NCI-H1436 (cell line): Measurements from ENCODE around the gene CDK14.

Experiments used
- DNase-seq: peaks from one replicate; lab custom pipeline; 2025; lab: John Stamatoyannopoulos, UW

The CDK14 gene

GRCh38 chr7:90595801-90596670, at the start of gene CDK14:
Gene CDK14, plus strand, starts transcription at chr7:90596321. Its CDS starts 307 bp downstream, at chr7:90596628.
- DNase-seq, result peak; percentile 56

DNA sequence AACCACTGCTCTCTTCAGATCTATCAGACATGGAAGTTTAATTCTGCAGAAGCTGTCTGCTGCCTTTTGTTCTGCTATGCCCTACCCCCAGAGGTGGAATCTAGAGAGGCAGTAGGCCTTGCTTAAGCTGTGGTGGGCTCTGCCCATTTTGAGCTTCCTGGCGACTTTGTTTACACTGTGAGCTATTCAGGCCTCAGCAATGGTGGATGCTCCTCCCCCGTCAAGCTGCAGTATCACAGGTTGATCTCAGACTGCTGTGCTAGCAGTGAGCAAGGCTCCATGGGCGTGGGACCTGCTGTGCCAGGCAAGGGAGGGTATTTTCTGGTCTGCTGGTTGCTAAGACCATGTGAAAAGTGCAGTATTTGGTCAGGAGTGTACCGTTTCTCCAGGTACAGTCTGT, 45.1 kb upstream of the CDK14 start:
- no peak for DNase-seq

DNA sequence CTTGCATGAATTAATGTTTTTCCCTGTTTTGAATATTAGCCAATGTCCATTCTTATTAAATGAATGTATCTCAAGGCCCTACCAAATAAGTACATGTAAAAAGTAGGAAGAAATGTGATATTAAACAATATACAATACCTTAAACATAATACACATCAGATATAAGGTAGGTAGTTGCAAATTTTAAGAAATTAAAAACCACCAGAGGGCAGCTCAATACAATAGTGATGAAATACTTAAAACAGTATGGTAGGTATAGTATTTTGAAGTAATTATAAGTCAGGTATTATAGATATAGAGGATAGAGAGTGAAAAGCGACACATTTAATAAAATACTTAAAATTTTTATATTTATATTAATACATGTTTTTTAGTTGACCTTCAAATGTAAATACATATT, 43.6 kb upstream of the CDK14 start:
- DNase-seq, result no peak

- DNase-seq, result no peak
Measured at GRCh38 chr7:90560730-90561129, 35.4 kb upstream of the CDK14 start.

DNA sequence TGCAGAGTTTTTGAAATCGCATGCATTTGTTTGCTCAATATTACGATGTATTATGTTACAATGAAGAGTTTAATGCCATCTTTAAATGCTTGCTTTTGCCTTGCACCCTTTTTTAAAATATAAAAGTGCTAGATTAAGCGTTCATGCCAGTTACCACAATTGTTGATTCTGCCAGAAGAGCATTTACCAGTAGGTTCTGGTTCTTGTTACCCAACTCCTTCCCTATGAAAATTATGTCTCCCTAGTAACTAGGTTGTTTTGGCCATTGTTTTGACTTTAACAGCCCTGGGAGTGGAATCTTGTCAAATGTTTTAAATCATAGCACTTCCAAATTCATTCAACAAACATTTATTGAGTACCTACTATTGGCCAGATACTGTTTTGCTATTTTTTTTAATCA, 32.8 kb upstream of the CDK14 start:
- peak; percentile 34 for DNase-seq

GRCh38 chr7:90564455-90564854, 31.7 kb upstream of the CDK14 start:
- DNase-seq, result no peak

GRCh38 chr7:90568213-90568612, 27.9 kb upstream of the CDK14 start:
- DNase-seq, result no peak

DNA sequence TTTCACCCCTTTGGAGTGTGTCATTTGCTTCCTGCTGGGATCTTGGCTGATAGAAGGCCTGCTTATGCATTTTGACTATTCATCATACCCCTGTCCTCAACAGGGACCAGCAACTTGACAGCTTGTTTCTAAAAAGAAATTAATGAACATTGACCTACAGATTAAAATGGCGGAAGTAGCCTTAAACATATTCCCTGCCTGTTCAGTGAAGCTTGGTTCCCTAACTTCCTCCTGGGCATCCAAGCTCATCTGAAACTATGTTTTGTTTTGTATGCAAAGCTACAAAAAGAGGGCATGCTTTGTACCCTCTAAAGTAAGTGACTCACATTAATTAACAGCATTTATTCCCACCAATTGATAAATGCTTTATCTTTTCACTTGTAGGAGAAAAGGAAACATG, 26.8 kb upstream of the CDK14 start:
- DNase-seq, result no peak

GRCh38 chr7:90570373-90570959, 25.7 kb upstream of the CDK14 start:
- no peak for DNase-seq

DNA sequence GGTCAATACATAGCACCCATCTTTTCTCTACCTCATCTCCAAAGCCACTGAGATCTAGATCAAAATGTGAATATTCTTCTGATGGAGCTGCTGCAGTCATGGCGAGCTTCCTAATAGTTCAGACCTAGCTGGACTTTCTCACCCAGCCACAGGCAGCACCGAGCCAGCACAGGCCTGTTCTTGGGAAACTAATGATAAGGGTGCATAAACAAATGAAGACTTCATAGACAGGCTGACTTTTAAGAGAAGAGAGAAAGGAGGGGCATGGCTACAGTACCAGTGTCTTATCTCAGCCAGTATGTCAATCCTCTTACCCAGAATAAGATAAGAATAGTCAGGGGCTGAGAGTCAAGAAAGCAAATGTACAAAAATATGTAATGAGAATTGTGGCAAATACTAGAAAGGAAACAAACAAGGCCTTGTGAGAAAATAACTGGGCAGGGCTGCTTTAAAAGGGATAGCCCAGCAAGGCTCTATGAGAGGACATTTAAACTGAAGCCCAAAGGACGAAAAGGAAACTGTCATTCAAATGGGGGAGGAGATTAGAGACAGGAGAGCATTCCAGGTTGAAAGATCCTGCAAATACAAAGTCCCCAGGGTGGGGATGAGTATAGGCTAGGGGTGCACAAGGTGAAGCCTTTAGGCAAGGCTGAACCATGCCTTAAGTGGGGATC, 21.8 kb upstream of the CDK14 start:
- no peak for DNase-seq

GRCh38 chr7:90574820-90575187, 21.3 kb upstream of the CDK14 start:
- DNase-seq, result no peak

DNA sequence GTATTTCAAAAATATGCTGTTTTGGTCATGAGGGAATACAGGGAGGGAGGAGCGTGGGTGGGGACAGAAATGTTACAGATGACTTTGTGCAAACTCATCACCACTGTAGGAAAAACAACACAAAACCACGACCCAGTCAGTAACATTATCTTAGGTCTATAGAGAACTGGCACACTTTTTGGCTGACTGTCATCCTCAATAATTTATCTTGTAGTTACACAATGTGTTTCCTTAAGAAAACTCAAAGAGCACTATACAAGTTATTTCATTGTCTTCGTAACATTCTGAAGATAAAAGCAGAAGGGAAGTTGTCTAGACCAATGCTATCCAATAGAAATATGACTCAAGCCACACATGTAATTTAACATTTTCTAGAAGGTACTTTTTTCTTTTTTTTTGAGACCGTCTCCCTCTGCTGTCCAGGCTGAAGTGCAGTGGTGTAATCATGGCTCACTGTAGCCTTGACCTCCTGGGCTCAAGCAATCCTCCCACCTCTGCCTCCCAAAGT, 16.9 kb upstream of the CDK14 start:
- DNase-seq, result no peak

DNA sequence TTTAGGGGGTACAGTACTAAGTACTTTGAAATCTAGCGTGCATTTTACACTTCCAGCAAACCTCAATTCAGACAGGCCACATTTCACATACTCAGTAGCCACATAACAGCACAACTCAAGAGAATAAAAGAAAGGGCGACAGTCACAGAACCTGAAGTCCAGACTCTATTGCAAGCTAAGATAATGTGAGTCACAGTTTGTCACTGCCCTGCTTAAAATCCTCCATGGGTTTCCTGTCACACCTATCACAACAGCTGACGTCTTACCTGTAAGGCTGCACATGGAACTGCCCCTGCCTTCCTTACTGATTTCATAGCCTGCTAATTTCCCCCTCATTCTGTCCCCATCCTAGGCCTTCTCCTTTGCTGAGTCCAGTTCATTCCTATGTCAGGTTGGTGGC, 16.1 kb upstream of the CDK14 start:
- no peak for DNase-seq

- DNase-seq, result no peak
Measured at GRCh38 chr7:90582164-90582563, 14.0 kb upstream of the CDK14 start.

DNA sequence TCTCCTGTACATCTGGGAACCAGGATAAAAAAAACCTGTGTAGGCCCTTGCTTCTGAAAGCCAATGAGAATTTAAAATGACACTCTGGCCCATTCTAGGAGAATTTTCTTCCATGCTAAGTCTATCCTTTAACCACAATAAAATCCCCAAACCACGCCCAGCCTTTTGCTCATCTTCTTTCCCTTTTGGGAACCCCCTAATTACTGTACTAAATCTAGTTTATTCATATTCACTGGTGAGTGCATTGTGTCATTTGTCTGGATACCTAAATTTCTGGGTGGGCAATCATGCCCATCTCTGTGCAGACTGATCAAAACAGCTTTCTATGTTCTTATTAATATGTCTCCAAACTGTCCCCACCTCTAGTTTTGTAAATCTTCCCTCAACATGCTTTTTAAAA, 11.7 kb upstream of the CDK14 start:
- no peak for DNase-seq

DNA sequence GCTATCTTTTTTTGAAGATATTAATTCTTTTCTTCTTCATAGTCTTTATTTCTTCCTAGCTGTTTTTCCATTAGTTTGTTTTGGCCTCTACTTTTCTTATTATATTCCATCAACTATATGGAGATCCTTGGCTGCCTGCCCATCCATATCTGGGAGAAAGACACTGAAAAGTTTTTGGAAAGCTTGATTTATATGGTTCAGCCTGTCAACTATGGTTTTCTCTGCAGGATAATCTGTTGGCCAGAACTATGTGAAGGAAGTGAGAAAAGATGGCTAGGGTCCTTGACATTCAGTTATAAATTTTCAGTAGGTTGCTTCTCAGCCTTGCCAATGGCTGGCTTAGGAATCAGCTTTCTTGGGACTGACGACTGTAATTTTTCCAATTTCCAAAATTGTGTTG, 10.0 kb upstream of the CDK14 start:
- DNase-seq, result no peak

- DNase-seq, result no peak
Measured at GRCh38 chr7:90587766-90588165, 8.4 kb upstream of the CDK14 start.

DNA sequence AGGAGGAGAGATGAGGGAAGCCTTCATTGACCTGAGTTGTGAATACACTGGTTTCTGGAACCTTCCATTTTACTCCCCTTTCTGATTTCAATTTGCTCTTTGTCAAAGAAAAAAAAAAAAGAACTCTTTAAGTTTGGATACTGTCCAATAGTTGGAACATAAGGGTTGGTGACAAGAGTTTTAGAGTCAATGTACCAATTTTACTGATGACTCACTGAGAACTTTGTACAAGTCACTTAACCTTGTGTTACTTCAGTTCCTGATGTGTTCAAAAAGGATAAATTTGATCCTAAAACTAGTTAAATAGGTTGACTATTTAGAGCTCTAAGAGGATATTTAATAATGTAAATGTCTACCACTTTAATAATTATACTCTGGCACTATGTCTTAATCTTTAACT, 4.1 kb upstream of the CDK14 start:
- DNase-seq, result no peak

GRCh38 chr7:90593205-90593604, 2.9 kb upstream of the CDK14 start:
- no peak for DNase-seq

- peak; percentile 66 for DNase-seq
Measured at GRCh38 chr7:90594751-90595317, 1.3 kb upstream of the CDK14 start.

GRCh38 chr7:90595342-90595800, 750 bp upstream of the CDK14 start:
- no peak for DNase-seq
